ENCODE measurements around the gene CAMK2D. TPM values are rescaled to one million over a fixed set of nuclear protein-coding genes. Genes with fewer than 3 reads are reported as not detected.

CAMK2D gene
- total and polyA plus RNA-seq, 12 donors: 55.6 to 286 (median 221) TPM

DNA sequence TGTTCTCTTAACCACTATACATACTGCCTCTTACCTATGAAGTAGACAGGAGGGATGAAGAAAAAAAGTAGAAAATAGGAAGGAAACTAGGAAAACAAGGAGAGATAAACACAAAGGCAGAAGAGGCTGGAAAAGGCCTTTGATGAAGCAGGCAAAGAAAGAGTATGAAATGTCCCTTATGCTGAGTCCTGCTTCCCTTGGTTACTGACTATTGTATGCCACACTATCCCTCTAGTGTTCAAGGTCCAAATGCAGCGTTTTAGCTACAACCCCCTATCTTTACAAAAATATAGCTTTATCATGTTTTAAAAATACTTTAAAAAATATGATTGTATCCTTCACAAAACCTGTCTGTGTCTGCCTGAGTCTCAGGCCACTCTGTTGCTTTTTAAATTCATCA, 233.1 kb downstream of the CAMK2D start:
- 58 to 63% methylated on average over 1 of the region's 1 CpG for WGBS, 2 donors
- Histone ChIP-seq H3K4me3 (no peak overlapping the region), H3K9me3 (no peaks in the 10 kb centered on the region), H3K4me1 (peaks cover 0 to 5% (median 0%) of the 10 kb centered on the region in 9 donors), H3K36me3 (peaks cover 0 to 85% (median 0%) of the 10 kb centered on the region in 9 donors), H3K27ac (peak overlapping the region in 2 of 10 donors; percentile 9), H3K27me3 (no peaks in the 10 kb centered on the region)
- intact Hi-C loops (cut with DNase I): loop anchor here in 1 of 10 donors (10.0 kb wide), 1 partner anchor 54 kb away; no protein-coding TSS in a partner anchor
- ATAC-seq: peak in 2 of 8 donors; percentile 23 to 41
- no peak for DNase-seq
- TF ChIP-seq, protein P1, sequence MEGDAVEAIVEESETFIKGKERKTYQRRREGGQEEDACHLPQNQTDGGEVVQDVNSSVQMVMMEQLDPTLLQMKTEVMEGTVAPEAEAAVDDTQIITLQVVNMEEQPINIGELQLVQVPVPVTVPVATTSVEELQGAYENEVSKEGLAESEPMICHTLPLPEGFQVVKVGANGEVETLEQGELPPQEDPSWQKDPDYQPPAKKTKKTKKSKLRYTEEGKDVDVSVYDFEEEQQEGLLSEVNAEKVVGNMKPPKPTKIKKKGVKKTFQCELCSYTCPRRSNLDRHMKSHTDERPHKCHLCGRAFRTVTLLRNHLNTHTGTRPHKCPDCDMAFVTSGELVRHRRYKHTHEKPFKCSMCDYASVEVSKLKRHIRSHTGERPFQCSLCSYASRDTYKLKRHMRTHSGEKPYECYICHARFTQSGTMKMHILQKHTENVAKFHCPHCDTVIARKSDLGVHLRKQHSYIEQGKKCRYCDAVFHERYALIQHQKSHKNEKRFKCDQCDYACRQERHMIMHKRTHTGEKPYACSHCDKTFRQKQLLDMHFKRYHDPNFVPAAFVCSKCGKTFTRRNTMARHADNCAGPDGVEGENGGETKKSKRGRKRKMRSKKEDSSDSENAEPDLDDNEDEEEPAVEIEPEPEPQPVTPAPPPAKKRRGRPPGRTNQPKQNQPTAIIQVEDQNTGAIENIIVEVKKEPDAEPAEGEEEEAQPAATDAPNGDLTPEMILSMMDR (IDR thresholded peaks at IDR 0.05): no peak

GRCh38 chr4:113525521-113525920, 236.0 kb downstream of the CAMK2D start:
- no peak overlapping the region for H3K4me3 ChIP-seq
- H3K27me3 ChIP-seq: no peaks in the 10 kb centered on the region
- H3K27ac ChIP-seq: no peak overlapping the region
- 94 to 97% methylated on average over 2 of the region's 2 CpGs for WGBS, 2 donors
- intact Hi-C loops (cut with DNase I): loop anchor here in 1 of 10 donors (10.0 kb wide), 1 partner anchor 51 kb away; no protein-coding TSS in a partner anchor
- no peak for ATAC-seq
- peaks cover 0 to 98% (median 0%) of the 10 kb centered on the region in 9 donors for H3K36me3 ChIP-seq
- H3K4me1 ChIP-seq: peaks cover 0 to 5% (median 0%) of the 10 kb centered on the region in 9 donors
- no peaks in the 10 kb centered on the region for H3K9me3 ChIP-seq
- no peak for DNase-seq
- TF ChIP-seq, protein P1 (IDR thresholded peaks at IDR 0.05): no peak

DNA sequence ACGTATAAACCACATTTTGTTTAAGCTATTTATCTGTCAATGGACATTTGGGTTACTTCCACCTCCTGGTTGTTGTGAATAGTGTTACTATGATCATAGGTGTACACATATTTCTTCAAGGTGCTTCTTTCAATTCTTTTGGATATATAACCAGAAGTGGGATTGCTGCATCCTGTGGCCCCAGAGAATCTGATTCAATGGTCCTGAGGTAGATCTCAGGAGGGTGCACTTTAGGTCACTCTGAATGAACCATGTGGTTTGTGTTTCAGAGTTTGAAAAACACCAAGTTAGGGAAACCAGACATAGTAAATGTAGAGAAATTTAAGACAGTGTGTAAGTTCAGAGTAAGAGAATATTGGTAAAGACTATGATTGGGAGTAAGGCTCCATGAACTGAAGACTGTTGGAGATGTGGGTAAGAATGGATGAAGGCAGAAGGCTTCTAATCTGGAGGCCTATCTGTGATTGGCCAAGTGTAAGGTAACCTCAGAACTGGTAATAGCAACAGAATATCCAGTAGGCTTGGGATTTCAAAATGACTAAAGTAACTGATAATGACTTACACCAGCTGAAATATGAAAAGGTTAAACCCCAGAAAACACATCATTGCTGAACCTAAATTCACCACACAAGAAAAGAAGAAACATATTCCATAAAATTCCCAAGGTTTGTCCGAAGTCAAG, 236.9 kb downstream of the CAMK2D start:
- Histone ChIP-seq H3K9me3 (no peaks in the 10 kb centered on the region), H3K4me3 (no peak overlapping the region), H3K4me1 (peaks cover 0 to 5% (median 0%) of the 10 kb centered on the region in 9 donors), H3K27ac (no peak overlapping the region), H3K36me3 (peaks cover 0 to 95% (median 3%) of the 10 kb centered on the region in 9 donors), H3K27me3 (no peaks in the 10 kb centered on the region)
- intact Hi-C loops (cut with DNase I): loop anchor here in 1 of 10 donors (10.0 kb wide), 1 partner anchor 50 kb away; no protein-coding TSS in a partner anchor
- ATAC-seq: no peak
- DNase-seq: no peak
- 98 to 99% methylated on average over 2 of the region's 2 CpGs for WGBS, 2 donors
- TF ChIP-seq, protein P1 (IDR thresholded peaks at IDR 0.05): no peak

- Histone ChIP-seq H3K4me1 (peaks cover 0 to 5% (median 0%) of the 10 kb centered on the region in 9 donors), H3K27me3 (no peaks in the 10 kb centered on the region), H3K9me3 (no peaks in the 10 kb centered on the region), H3K4me3 (no peak overlapping the region), H3K36me3 (peaks cover 0 to 95% (median 3%) of the 10 kb centered on the region in 9 donors), H3K27ac (no peak overlapping the region)
- TF ChIP-seq, protein P1 (IDR thresholded peaks at IDR 0.05): no peak
- WGBS, 2 donors: 96 to 100% methylated on average over 1 of the region's 1 CpG
- no peak for ATAC-seq
- intact Hi-C loops (cut with DNase I): loop anchor here in 1 of 10 donors (10.0 kb wide), 1 partner anchor 49 kb away; no protein-coding TSS in a partner anchor
- DNase-seq: no peak
Observed at GRCh38 chr4:113524096-113524495, 237.4 kb downstream of the CAMK2D start.

All from heart right ventricle (tissue), 16 donors.